Measurements from ENCODE around the gene RERG. TPM values are rescaled to one million over a fixed set of nuclear protein-coding genes. Genes with fewer than 3 reads are reported as not detected.

RERG gene
- total RNA-seq, 6 experiments from 2014 or later, result 0.68 to 2.1 (median 1.0) TPM

- no peaks in the 10 kb centered on the region for H3K27me3 ChIP-seq
- WGBS (ENCODE audit: insufficient coverage, low coverage, low lambda C conversion rate, missing lambda C conversion rate), result 25% methylated on average over 3 of the region's 3 CpGs
- no peak for ATAC-seq
- no peak for DNase-seq
- no peaks in the 10 kb centered on the region for H3K36me3 ChIP-seq
- intact Hi-C loops (cut with DNase I), result no loop called here
- H3K4me1 ChIP-seq, result no peaks in the 10 kb centered on the region
- H3K9me3 ChIP-seq, result no peaks in the 10 kb centered on the region
- no peak overlapping the region for H3K27ac ChIP-seq
- H3K4me3 ChIP-seq, result no peak overlapping the region
- TF ChIP-seq POLR2A (IDR thresholded peaks at IDR 0.05), result no peak
- TF ChIP-seq, protein P1, sequence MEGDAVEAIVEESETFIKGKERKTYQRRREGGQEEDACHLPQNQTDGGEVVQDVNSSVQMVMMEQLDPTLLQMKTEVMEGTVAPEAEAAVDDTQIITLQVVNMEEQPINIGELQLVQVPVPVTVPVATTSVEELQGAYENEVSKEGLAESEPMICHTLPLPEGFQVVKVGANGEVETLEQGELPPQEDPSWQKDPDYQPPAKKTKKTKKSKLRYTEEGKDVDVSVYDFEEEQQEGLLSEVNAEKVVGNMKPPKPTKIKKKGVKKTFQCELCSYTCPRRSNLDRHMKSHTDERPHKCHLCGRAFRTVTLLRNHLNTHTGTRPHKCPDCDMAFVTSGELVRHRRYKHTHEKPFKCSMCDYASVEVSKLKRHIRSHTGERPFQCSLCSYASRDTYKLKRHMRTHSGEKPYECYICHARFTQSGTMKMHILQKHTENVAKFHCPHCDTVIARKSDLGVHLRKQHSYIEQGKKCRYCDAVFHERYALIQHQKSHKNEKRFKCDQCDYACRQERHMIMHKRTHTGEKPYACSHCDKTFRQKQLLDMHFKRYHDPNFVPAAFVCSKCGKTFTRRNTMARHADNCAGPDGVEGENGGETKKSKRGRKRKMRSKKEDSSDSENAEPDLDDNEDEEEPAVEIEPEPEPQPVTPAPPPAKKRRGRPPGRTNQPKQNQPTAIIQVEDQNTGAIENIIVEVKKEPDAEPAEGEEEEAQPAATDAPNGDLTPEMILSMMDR (IDR thresholded peaks at IDR 0.05), result no peak
Measured at GRCh38 chr12:15131431-15131830, 89.8 kb downstream of the RERG start.

- Histone ChIP-seq H3K27ac (no peak overlapping the region), H3K9me3 (no peaks in the 10 kb centered on the region), H3K4me1 (no peaks in the 10 kb centered on the region), H3K4me3 (no peak overlapping the region), H3K36me3 (no peaks in the 10 kb centered on the region), H3K27me3 (no peaks in the 10 kb centered on the region)
- ATAC-seq, result no peak
- intact Hi-C loops (cut with DNase I), result no loop called here
- TF ChIP-seq POLR2A (IDR thresholded peaks at IDR 0.05), result no peak
- TF ChIP-seq, protein P1 (IDR thresholded peaks at IDR 0.05), result no peak
- no peak for DNase-seq
Measured at GRCh38 chr12:15130541-15130940, 90.7 kb downstream of the RERG start.

DNA sequence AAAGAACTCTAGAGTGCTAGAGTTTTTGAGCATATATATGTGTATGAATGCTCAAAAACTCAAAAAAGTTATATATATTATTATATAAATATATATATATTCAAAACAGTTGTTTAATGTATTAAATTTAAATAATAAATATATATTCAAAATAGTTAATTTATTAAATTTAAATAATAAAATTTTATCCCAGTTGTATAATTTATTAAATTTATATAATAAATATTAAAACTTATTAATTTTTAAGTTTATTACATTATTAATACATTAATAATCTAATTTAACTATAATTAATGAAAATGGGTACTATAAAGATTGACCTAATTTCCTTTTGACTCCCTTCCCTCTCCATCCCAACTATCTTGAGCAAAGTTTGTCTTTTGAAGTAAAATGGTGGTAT, 97.8 kb downstream of the RERG start:
- H3K36me3 ChIP-seq, result no peaks in the 10 kb centered on the region
- H3K9me3 ChIP-seq, result no peaks in the 10 kb centered on the region
- no peak for ATAC-seq
- H3K27ac ChIP-seq, result no peak overlapping the region
- intact Hi-C loops (cut with DNase I), result no loop called here
- no peak for TF ChIP-seq POLR2A (IDR thresholded peaks at IDR 0.05)
- TF ChIP-seq, protein P1 (IDR thresholded peaks at IDR 0.05), result no peak
- H3K4me3 ChIP-seq, result no peak overlapping the region
- H3K4me1 ChIP-seq, result no peaks in the 10 kb centered on the region
- H3K27me3 ChIP-seq, result no peaks in the 10 kb centered on the region
- DNase-seq, result no peak

DNA sequence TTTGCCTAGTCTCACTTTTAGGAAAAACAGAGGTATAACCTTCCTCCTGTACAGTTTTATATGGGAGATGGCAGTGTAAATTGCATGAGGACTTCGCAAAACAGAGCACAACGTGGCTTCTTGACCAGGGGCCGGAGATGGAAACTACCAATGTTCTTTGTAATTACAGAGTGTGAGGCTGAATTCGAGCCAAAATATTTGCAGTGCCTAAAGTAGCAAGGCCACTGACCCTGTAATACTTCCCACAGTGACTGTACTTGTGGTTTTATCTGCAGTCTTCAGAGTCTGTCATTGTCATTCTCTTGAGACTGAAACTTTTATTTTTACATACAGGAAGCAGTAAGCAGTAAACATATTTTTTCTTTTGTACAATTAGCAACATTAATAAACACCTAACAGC, 98.9 kb downstream of the RERG start:
- Histone ChIP-seq H3K4me3 (no peak overlapping the region), H3K9me3 (no peaks in the 10 kb centered on the region), H3K27ac (no peak overlapping the region), H3K4me1 (no peaks in the 10 kb centered on the region), H3K27me3 (no peaks in the 10 kb centered on the region), H3K36me3 (no peaks in the 10 kb centered on the region)
- DNase-seq (no peak), ATAC-seq (no peak)
- 45% methylated on average over 4 of the region's 4 CpGs for WGBS (ENCODE audit: insufficient coverage, low coverage, low lambda C conversion rate, missing lambda C conversion rate)
- intact Hi-C loops (cut with DNase I), result no loop called here
- no peak for TF ChIP-seq POLR2A (IDR thresholded peaks at IDR 0.05)
- TF ChIP-seq, protein P1 (IDR thresholded peaks at IDR 0.05), result no peak

GRCh38 chr12:15118955-15119354, 102.3 kb downstream of the RERG start:
- 100% methylated on average over 1 of the region's 1 CpG for WGBS (ENCODE audit: insufficient coverage, low coverage, low lambda C conversion rate, missing lambda C conversion rate)
- H3K27me3 ChIP-seq, result no peaks in the 10 kb centered on the region
- H3K4me3 ChIP-seq, result no peak overlapping the region
- ATAC-seq (no peak), DNase-seq (no peak)
- H3K4me1 ChIP-seq, result no peaks in the 10 kb centered on the region
- no peak overlapping the region for H3K27ac ChIP-seq
- TF ChIP-seq, protein P1 (IDR thresholded peaks at IDR 0.05), result no peak
- no peak for TF ChIP-seq POLR2A (IDR thresholded peaks at IDR 0.05)
- no peaks in the 10 kb centered on the region for H3K9me3 ChIP-seq
- H3K36me3 ChIP-seq, result no peaks in the 10 kb centered on the region
- intact Hi-C loops (cut with DNase I), result no loop called here

Data from right lobe of liver (tissue), 6 donors.